Stimulated activated CD4-positive, alpha-beta T cell treated with anti-CD3 and anti-CD28 coated beads, Interleukin-4, amount 100 ng/mL, for 1 hour (primary cell): Measurements from ENCODE around the gene RAB26.

ENCODE experiments used
- DNase-seq: peaks from one replicate; pipeline ENCODE4 v3.0.0-alpha.2; 2020

Gene RAB26

DNA sequence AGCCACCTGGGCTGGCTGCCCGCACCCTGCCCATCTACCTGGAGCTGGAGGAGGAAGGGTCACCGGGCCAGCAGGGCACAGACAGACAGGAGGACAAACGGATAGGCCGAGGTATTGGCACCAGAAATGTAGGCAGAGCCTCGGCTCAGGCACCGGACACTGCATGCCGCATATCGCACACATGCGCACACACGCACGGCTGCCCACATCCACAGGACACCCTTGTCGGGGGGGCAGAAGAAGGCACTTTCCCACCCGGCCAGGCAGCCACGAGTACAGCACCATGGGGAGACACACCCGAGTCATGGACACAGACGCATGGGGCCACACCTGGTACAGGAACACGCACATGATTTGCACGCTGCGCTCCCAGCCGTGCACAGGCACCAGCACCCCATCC, 33.5 kb downstream of the RAB26 start:
- DNase-seq: no peak

DNA sequence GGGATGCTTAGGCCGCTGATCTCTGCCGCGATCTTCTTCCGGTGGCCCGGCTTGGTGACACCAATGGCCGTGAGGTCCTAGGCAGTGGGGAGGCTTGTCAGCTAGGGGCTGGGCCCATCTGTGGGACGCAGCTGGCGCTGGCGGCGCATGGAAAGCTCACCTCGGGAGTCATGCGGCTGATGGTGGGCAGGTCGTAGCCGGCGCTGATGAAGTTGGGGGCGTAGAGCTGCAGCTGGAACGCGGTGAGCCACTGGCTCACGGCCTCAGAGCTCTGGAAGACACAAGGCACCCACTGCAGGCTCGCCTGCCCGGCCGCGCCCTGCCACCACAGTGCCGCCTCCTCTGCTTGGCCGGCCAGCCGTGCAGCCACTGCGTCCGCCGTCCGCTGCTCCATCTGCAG, 35.2 kb downstream of the RAB26 start:
- no peak for DNase-seq

DNA sequence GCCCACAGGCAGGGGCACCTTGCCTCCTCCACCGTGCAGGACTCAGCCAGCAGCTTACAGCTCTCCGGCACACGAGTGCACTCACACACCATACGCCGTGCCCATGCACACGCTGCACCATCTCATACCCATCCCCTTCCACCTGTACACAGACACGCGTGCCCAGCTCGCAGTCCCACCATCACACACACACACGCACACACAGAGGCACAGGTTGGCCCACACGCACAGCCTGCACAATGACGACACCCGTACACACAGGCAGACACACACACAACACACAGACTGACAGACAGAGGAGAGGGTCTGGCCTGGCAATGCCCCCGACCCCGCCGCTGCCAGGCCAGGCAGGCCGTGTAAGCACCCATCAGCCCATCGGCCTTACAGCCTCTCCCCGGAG, 35.9 kb downstream of the RAB26 start:
- DNase-seq: no peak

DNA sequence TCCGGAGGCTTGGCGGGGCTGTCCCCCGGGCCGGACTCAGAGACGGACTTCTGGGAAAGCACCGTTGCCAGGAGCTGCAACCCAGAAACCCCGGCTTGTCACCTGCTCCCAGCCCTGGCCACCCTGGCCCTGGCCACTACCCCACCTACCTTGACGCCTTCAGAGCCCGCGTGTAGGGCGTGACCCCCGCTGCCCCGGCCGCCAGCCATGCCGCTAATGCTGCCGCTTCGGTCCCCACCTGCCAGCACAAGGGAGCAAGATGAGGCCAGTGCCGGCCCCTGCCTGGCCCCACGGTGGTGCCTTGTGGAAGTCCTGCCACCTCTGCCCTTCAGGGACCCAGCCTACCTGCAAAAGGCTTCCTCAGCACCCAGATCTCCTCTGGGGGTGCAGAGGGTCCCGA, 36.5 kb downstream of the RAB26 start:
- DNase-seq: no peak

DNA sequence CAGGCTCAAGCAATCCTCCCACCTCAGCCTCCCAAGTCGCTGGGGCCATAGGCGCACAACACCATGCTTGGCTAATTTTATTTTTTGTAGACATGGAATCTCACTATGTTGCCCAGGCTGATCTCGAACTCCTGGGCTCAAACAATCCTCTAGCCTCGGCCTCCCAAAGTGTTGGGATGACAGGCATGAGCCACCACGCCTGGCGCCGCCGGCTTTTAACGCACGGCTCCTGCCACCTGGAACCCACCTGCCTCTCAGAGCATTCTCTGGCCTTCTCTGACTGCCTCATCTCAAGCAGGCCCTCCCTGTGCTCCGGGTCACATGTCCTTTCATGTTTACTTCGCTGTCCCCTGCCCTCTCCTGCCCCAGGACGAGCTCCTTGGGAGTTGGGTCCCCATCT, 37.6 kb downstream of the RAB26 start:
- no peak for DNase-seq

DNA sequence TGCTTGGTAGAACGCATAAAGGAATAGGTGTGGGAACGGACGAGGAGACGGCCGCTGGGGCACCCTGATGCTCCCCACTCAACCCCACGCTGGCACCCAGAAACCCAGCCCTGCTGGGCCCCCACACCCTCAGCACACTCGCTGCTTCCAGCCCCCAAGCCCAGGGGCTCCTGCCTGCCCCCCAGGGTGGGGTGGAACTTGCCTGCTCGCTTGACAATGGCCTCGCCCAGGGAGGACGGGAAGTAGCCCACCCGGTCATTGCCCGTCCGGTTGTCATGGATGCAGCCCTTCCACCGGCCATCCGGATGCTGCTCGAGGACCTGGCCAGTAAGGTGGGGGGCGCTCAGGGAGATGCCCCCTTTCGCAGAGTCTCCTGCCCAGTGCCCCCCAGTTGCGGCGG, 38.1 kb downstream of the RAB26 start:
- DNase-seq: no peak

DNA sequence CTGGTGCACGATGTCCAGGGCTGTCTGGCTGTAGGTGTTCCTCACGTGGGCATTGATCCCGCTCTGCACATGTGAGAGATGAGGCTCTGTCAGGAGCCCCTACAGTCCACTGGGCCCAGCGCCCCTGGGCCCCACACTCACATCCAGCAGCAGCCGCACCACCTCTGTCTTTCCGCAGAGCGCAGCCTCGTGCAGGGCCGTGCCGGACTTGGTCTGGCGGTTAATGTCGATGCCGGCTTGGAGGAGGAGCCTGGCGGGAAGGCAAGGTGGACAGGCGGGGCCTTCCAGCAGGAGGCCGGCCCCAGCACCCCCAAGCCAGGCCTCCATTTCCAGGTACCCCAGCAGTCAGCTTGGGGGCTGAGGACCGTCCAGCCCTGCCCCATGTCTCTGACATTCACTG, 38.8 kb downstream of the RAB26 start:
- no peak for DNase-seq

DNA sequence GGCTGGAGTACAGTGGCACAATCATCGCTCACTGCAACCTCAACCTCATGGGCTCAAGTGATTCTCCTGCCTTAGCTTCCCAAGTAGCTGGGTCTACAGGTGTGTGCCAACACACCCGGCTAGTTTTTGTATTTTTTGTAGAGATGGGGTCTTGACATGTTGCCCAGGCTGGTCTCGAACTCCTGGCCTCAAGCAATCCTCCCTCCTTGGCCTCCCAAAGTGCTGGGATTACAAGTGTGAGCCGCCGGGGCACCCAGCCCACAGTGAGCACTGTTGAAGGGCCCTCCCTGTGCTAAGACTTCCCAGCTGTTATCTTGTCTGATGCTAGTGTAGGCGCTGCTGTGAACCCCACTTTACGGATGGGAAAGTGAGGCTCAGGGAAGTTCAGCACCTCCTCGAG, 40.0 kb downstream of the RAB26 start:
- no peak for DNase-seq

DNA sequence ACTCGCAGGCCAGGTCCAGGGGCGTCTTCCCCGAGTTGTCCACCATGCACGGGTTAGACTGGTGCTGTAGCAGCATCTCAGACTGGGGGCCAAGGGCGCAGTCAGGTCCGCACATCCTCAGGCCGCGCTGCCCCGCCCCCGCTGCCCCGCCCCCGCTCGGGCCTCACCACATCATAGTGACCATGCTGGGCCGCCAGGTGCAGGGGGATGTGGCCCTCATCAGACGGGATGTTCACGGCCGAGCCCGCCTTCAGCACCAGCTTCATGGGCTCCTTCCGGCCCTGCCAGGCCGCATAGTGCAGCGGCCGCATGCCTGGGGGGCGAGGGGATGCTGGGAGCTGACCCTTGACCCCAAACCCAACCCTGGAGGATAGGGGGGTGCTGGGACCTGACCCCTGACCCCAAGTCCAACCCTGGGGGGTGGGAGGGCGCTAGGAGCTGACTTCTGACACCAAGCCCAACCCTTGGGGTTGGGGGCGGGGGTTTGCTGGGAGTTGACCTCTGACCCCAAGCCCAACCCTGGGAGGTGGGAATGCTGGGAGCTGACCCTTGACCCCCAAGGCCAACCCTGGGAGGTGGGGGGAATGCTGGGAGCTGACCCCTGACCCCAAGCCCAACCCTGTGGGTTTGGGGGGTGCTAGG, 40.9 kb downstream of the RAB26 start:
- no peak for DNase-seq

DNA sequence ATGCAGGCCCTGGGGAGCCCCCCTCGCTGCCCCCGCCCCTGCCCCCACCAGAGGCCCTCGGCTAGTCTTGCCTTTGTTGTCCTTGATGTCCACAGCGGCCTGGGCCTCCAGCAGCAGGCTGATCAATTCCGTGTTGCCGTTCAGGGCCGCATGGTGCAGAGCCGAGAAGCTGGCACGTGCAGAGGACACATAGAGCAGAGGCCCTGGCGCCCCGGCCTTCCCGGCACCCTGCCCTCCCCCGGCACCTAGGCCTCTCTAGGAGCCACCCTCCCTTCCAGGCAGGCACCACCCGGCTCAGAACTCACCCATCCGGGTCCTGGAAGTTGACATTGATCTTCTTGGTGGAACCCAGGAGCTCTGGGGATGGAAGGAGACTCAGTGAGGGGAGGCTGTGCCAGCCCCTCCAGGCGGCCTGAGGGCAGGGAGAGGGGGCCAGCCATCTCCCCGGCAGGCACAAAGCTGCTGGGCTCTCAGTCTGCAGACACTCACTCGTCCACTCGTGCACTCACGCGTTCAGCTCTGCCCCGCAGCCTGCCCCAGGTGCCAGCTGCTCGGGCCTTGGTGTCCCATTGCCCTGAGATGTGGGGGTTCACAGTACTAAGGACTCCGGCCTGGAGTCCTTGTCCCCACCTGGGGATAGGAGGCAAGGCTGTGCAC, 41.7 kb downstream of the RAB26 start:
- DNase-seq: no peak

DNA sequence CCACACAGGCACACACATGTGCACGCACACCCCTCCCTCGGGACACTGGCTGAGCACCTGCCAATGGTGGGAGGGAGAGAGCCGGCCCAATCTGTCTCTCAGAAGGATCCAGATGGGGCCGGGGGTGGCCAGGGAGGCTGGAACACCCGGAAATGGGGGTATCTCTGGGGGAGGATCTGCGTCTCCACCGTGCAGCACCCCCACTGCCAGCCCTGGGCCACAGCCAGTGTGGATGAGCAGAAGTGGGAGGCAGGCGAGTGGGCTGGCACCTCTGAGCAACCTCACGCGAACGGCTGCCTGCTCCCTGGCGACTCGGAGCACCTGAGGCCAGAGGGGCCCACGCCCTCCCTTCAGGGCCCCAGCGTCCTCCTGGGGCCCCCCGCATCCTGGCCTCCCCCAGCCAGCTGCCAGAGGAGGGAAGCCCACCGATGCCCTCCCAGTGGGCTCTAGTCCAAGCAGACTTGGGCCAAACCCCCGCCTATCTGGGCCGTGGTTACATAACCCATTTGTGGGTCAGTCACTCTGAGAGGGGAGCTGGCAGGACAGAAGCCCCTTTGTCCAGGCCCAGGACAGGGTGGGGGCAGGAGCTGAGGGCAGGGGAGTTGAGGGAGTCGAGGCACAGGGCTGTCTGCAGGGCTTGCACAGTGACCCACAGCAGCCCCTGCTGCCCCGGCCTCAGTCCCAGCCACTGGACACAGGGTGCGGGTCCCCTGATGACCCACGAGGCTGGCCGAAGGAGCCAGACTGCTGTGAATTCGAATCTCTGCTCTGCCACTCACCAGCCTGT, 42.4 kb downstream of the RAB26 start:
- no peak for DNase-seq

DNA sequence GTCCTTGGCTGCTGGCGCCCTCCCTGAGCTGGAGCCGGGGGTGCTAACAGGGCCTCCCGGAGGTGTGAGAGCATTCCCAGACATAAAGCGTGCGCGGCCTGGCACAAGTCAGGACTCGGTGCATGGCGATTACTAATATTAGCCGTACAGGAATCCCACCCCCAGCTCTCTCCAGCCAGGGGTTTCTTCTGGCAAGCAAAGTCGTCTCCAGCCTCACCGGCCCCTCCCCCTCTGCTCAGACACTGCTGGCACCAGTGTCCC, 43.0 kb downstream of the RAB26 start:
- no peak for DNase-seq

DNA sequence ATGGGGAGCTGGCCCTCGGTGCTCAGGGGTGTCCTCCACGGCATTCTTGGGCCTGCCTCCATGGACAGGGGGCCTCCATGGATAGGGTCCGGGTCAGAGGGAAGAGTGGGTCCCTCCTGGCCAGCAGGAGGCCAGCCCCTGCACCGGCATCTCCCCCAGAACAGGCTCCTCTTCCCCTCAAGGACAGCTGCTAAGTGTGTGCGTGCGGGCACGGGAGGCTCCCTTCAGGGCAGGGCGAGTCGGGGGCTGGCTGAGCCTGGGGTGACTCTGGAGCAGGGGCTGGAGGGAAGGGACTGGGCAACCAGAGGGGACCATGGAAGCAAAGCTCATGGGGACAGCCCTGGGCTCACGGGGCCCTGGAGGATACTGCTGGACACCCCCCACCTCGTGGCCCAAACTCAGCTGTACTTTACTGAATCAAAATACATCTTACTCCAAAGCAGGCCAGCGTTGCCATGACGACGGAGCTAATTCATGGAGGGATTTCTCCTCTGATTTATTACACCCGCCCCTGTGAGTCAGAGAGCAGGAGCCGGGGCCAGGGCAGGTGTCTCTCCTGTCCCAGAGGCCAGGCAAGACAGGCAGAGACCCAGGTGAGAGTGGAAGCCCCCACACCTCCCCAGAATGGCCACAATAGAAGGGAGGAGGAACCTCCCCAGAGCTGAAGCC, 45.9 kb downstream of the RAB26 start:
- DNase-seq: no peak

DNA sequence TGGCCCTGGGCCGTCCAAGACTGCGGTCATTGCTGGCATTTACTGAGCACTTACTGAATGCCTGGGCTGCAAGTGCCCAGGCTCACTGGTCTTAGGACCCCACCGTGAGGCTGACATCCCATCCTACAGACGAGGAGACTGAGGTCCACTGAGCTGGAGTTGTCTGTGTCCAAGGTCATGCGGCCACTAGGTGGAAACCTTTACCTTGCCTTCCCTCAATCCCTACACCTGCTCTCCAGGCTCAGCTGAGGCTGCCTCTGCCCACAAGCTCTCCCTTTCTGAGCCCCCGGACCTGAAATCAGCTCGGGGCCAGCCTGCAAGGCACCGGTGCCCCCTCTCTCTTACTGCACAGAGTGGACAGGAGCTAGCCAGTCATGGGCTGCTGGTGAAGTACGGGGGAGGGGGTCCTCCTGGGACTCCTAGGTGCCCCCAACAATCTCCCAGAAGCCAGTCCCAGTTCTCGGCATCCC, 46.5 kb downstream of the RAB26 start:
- peak; percentile 36 for DNase-seq

DNA sequence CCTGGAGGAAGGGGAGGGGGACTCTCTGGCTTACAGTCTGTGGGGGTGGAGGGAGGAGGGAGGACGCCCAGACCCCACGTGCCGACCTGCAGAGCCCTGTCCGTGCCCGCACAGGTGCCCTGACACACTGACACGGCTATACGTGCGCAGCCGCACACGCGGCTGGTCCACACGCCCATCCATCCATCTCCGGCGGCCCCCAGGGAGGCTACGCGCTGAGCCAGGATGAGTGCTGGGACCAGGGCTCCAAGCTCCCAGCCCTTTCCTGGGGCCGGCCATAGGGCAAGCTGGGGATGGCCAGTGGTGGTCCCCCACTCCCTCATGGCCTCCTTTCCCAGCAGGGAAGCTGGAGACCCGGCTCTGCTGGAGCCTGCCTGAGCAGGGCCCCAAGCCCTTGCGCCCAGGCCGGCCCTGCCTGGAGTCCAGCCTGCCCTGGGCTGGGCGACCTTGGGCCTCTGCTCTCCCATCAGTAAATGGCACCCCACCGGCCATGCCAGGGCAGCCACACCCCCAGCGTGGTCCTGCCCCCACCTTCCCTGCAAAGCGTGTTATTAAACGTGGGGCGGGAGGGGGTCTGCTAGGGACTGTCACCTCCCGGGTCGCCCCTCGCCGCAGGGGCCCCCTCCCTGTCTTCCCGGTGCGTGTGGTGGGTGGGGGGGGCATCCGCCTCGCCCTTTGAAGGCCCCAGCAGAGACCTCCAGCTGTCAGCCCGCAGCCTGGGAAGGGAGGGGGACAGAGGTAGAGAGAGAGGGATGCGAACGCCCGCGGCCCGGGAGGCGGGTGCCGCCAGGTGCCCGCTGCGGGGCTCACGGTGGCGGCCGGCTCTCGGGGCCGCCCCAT, 47.1 kb downstream of the RAB26 start:
- DNase-seq: no peak

DNA sequence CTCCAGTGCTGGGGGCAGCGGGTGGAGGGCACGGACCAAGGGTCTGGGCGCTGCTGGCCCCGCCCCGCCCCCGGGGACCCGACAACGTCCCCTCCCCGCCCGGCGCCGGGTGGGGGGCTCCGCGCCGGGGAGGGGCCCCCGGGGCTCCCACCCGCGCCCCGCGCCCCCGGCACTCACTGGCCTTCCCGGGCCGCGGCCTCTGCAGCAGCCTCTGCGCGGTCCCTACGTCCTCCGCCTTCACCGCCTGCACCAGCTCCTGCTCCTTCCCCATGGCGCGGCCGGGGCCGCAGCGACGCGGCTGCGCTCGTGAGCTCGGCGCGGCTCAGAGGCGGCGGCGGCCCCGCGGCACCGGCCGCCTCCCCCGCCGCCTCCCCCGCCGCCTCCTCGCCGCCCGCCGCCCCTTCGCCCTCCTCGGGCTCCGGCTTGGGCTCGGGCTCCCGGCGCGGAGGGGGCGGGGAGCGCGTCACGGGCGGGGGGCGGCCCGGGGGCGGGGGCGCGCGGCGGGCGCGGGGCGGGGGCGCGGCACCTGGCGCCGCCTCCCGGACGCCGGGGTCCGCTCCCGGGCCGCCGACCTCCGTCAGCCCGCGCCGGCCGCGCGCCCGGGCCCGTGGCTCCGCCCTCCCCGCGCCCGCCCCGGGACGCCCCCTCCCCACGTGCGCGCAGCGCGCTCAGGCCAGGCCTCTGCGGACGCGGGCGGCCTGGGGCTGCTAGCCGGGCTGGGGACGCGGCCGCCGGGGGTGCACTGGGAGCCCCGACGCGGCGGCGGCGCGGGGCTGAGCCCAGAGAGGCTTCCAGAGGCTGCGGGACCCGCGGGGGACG, 47.9 kb downstream of the RAB26 start, which contains the start of gene CASKIN1:
Gene CASKIN1, minus strand, starts transcription at position 444 of the 819 bp plus-strand sequence. Its CDS starts 173 bp downstream, at position 271.
- DNase-seq: no peak

DNA sequence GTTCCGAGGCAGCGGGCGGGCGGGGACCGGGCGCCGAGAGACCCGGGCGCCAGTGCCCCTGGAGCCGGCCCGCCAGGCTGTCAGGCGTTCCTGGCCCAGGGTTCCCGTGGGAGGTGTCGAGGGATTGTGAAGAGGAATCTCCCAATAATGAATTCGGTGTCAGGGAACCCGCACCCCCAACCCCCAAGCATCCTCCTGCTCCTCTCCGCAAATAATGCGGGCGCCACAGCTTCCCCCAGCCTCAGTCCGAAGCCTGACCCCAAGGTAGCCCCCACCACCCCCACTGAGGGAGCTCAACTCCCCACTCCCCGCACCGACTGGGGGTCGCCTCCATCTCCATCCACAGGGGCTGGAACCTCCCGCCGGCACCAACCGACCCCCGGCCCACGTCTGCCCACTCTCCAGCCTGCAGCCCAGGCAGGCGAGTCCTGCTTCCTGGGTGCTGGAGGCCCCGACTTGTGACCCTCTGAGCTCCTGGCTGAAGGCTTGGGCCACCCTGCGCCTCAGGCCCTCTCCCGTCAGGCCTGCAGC, 48.6 kb downstream of the RAB26 start:
- no peak for DNase-seq

DNA sequence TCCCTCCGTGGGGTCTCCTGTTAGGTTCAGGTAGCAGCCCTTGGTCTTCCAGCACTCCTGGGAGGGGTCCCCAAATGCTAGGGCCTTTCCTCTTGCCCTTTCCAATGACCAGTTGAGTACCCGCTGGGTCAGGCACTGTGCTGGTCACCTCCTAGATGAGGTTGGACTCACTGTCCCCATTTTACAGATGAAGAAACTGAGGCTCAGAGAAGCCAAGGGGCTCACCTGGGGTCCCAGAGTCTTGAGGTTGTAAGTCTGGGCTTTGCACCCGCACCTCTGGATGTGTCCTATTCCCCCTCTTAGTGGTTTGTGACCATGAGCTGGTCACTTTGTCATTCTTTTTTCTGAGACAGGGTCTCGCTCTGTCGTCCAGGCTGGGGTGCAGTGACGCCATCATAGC, 49.3 kb downstream of the RAB26 start:
- no peak for DNase-seq

DNA sequence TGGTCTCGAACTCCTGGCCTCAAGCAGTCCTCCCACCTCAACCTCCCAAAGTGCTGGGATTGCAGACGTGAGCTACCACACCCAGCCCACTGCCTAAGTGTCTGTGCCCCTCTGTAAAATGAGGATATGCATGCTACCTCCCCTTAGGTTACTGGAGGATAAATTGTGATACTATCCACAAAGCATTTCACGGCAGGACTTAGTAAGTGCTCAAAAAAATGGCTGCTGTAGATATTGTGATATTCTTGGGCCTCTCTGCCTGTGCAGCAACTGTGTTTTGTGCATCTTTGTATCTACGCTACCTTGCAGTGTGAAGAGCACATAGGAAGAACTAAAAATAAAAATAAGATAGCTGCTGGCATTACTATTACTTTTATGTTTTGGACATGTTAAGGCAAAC, 49.9 kb downstream of the RAB26 start:
- no peak for DNase-seq

DNA sequence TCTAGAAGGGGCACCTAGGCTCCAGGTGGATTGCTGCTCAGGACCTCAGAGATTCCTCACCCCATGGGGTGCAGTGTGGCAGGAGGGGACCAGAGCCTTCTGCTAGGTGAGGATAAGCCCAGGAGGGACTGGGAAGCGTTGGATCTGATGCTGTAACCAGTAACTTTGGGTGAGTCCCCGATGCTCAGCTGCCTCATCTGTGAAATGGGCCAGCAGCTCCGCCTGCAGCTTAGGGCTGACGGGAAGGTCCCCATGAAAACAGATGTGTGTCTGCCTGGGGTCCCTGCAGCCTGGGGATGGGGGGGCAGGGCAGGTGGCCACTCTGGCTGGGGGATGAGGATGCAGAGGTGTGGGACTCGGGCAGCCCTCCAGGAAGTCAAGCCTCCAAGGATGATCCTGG, 50.7 kb downstream of the RAB26 start:
- no peak for DNase-seq

DNA sequence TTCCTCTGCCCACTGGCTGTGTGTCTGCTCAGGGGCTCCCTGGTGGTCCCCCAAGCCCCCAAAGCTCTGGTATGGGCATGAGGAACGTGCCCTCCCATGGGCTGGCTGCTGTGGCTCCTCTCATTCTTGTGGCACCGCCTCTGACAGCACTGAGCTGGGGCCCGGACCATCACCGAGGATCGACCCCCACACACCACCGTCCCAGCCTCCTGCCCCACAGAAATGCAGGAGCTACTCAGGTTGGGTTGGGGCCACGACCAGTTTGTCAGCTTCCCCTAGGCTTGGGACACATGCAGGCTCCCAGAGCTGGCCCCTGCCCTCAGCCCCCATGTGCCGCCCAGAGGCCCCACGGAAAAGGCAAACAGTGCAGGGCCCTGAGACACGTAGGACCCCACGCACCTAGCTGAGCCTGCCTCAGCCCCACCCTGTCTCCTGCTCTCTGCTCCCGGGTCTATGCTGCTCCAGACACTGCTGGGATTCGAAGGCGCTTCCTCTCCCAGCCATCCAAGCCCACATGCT, 51.3 kb downstream of the RAB26 start:
- no peak for DNase-seq
